DND-41 (cell line): ENCODE results near the gene ATP10D.

Source experiments
- ATAC-seq: fragments of 200-7000 bp; cut with Tn5 transposase; 3 replicates; pipeline ENCODE4 v1.9.1; 2021; ENCODE audit warnings: low read depth; ENCODE audit not compliant: insufficient read depth
- DNase-seq: peaks from one replicate; pipeline ENCODE4 v3.0.0-alpha.2; 2020
- H2AFZ ChIP-seq: 2 replicates; pipeline ENCODE4 v1.6.0; 2012; ENCODE audit warnings: low read depth, low read length
- H3K27ac ChIP-seq: 2 replicates; pipeline ENCODE4 v1.5.1; 2012; ENCODE audit warnings: low read length, inconsistent platforms
- H3K27me3 ChIP-seq: fragments of 200-600 bp; sonication (generic); 2 replicates; pipeline ENCODE4 v1.6.0; 2012; ENCODE audit warnings: low read length, mild to moderate bottlenecking, inconsistent platforms; ENCODE audit not compliant: insufficient read depth, poor library complexity
- H3K36me3 ChIP-seq: 2 replicates; pipeline ENCODE4 v1.5.1; 2012; ENCODE audit warnings: low read length, inconsistent platforms; ENCODE audit not compliant: insufficient read depth
- H3K4me1 ChIP-seq: 2 replicates; pipeline ENCODE4 v1.5.1; 2012; ENCODE audit warnings: mild to moderate bottlenecking, low read length; ENCODE audit not compliant: insufficient read depth
- H3K4me2 ChIP-seq: 2 replicates; pipeline ENCODE4 v1.6.0; 2012; ENCODE audit warnings: mild to moderate bottlenecking, moderate library complexity, low read length, inconsistent platforms; ENCODE audit not compliant: insufficient read depth
- H3K4me3 ChIP-seq, 2 experiments: fragments of 200-600 bp in 1 of 2; shearing (Covaris generic) in 1 of 2; 2 replicates each; pipeline ENCODE4 v1.5.1; 2012 to 2016; ENCODE audit warnings: inconsistent platforms in 2 of 2, low read length in 2 of 2, mild to moderate bottlenecking in 2 of 2, low read depth in 1 of 2, moderate library complexity in 1 of 2
- H3K79me2 ChIP-seq: 2 replicates; pipeline ENCODE4 v1.6.0; 2012; ENCODE audit warnings: low read length, inconsistent platforms; ENCODE audit not compliant: insufficient read depth
- H3K9ac ChIP-seq: 2 replicates; pipeline ENCODE4 v1.6.0; 2012; ENCODE audit warnings: low read depth, mild to moderate bottlenecking, inconsistent platforms, low read length, moderate library complexity
- H3K9me3 ChIP-seq: 2 replicates; pipeline ENCODE4 v1.5.1; 2012; ENCODE audit warnings: low read length, moderate library complexity, mild to moderate bottlenecking, inconsistent platforms; ENCODE audit not compliant: insufficient read depth, severe bottlenecking
- H4K20me1 ChIP-seq: 2 replicates; pipeline ENCODE4 v1.6.0; 2012; ENCODE audit warnings: low read length; ENCODE audit not compliant: insufficient read depth
- CTCF ChIP-seq: IDR thresholded peaks from 2 replicates; pipeline ENCODE4 v1.5.1; 2012; ENCODE audit warnings: borderline replicate concordance, low read length, moderate library complexity, mild to moderate bottlenecking; ENCODE audit not compliant: poor library complexity, severe bottlenecking; ENCODE audit errors: extremely low read depth
- EZH2 ChIP-seq: IDR thresholded peaks from 3 replicates; pipeline ENCODE4 v1.6.1; 2012; ENCODE audit warnings: borderline replicate concordance, low read depth, mild to moderate bottlenecking, moderate library complexity, low read length, inconsistent platforms; ENCODE audit not compliant: severe bottlenecking

The ATP10D gene

GRCh38 chr4:47485047-47485692, at the start of gene ATP10D:
ATP10D (plus strand) TSS chr4:47485275; CDS start chr4:47512541, 27,266 bp downstream.
- H3K79me2 ChIP-seq = peaks cover 43% of the 10 kb centered on the region
- H3K4me1 ChIP-seq = peaks cover 55% of the 10 kb centered on the region
- TF ChIP-seq EZH2 (no peak), CTCF (peak; percentile 28)
- no peaks in the 10 kb centered on the region for H3K9me3 ChIP-seq
- ATAC-seq (peak; percentile 98), DNase-seq (peak; percentile 85)
- no peaks in the 10 kb centered on the region for H3K27me3 ChIP-seq
- H3K36me3 ChIP-seq = no peaks in the 10 kb centered on the region
- H3K27ac ChIP-seq = peak within 1 kb of the TSS; percentile 83
- H3K4me2 ChIP-seq = peak within 1 kb of the TSS; percentile 73
- H2AFZ ChIP-seq = peak within 1 kb of the TSS; percentile 87
- H3K9ac ChIP-seq = peak within 1 kb of the TSS; percentile 64
- H3K4me3 ChIP-seq = peak within 1 kb of the TSS; percentile 75 to 77
- no peaks in the 10 kb centered on the region for H4K20me1 ChIP-seq

GRCh38 chr4:47442980-47443379, 42.1 kb upstream of the ATP10D start:
- no peaks in the 10 kb centered on the region for H3K27me3 ChIP-seq
- H3K4me2 ChIP-seq = no peak overlapping the region
- peaks cover 13% of the 10 kb centered on the region for H3K4me1 ChIP-seq
- TF ChIP-seq CTCF = no peak
- TF ChIP-seq EZH2 = no peak
- H3K36me3 ChIP-seq = no peaks in the 10 kb centered on the region
- DNase-seq (no peak), ATAC-seq (no peak)
- no peak overlapping the region for H3K9ac ChIP-seq
- H3K79me2 ChIP-seq = no peaks in the 10 kb centered on the region
- H3K9me3 ChIP-seq = no peaks in the 10 kb centered on the region
- no peak overlapping the region for H2AFZ ChIP-seq
- H3K27ac ChIP-seq = no peak overlapping the region
- H3K4me3 ChIP-seq = no peak overlapping the region
- no peaks in the 10 kb centered on the region for H4K20me1 ChIP-seq

GRCh38 chr4:47444031-47444430, 41.0 kb upstream of the ATP10D start:
- no peaks in the 10 kb centered on the region for H4K20me1 ChIP-seq
- H3K4me2 ChIP-seq = no peak overlapping the region
- no peaks in the 10 kb centered on the region for H3K79me2 ChIP-seq
- H3K9ac ChIP-seq = no peak overlapping the region
- TF ChIP-seq CTCF (no peak), EZH2 (no peak)
- peaks cover 13% of the 10 kb centered on the region for H3K4me1 ChIP-seq
- ATAC-seq (no peak), DNase-seq (no peak)
- no peaks in the 10 kb centered on the region for H3K36me3 ChIP-seq
- no peak overlapping the region for H2AFZ ChIP-seq
- no peak overlapping the region for H3K4me3 ChIP-seq
- H3K27ac ChIP-seq = no peak overlapping the region
- no peaks in the 10 kb centered on the region for H3K27me3 ChIP-seq
- no peaks in the 10 kb centered on the region for H3K9me3 ChIP-seq

- Histone ChIP-seq H3K27ac (no peak overlapping the region), H4K20me1 (no peaks in the 10 kb centered on the region), H2AFZ (no peak overlapping the region), H3K79me2 (no peaks in the 10 kb centered on the region), H3K9me3 (no peaks in the 10 kb centered on the region), H3K9ac (no peak overlapping the region), H3K4me1 (no peaks in the 10 kb centered on the region), H3K4me3 (no peak overlapping the region), H3K36me3 (peaks cover 52% of the 10 kb centered on the region), H3K27me3 (no peaks in the 10 kb centered on the region), H3K4me2 (no peak overlapping the region)
- no peak for TF ChIP-seq EZH2
- TF ChIP-seq CTCF = no peak
- ATAC-seq (no peak), DNase-seq (no peak)
Measured at GRCh38 chr4:47451657-47452056, 33.4 kb upstream of the ATP10D start.
